Stimulated activated CD4-positive, alpha-beta T cell treated with anti-CD3 and anti-CD28 coated beads, Interleukin-1b, Interleukin-23, amount 100 ng/mL, for 4 hours (primary cell): Measurements from ENCODE around the gene SH2D3C.

Experiments used
- DNase-seq, 2 donors: peaks; one replicate each; pipeline ENCODE4 v3.0.0-alpha.2; 2020; ENCODE audit warnings: low read depth in 2 of 2

Gene SH2D3C

DNA sequence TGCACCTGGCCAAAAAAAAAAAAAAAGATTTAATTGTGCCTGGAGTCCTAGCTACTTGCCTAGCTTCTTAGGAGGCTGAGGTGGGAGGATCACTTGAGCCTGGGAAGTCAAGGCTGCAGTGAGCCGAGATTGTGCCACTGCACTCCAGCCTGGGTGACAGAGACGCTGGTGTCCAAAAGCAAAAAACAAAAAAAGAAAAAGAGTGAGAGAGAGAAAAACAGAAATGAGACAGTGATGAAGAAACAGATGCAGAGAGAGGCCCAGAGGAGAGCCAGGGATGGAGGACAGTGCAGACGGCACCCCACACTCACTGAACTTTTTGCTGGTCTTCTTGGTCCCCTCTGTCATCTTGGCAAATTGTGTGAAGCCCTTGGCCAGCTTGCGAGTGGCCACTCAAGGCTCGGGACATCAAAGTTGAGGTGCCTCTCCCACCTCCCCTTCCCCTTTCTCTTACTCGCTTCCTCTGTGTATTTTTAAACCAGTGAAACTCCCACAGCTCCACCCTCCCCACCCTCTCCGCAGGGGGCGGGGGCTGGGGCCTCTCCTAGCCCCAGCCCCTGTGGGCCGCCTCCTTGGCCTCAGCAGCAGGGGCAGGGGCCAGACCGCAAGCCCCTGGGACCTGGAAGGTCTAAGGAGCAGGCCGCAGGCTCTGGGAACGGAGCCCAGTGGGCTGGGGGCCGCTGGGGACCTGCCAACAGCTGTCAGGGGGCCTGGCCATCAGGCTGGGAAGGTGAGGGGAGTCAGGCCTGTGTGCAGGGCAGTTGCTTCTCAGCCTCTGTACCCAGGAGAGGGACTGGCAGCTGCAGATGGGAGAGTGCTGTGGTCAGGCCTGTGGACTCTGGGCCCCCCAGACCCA lies at the start of gene SH2D3C:
TSS of gene SH2D3C (minus strand) at position 387 of the 856 bp plus-strand sequence. CDS start at position 348, 39 bp downstream.
- DNase-seq = no peak

DNA sequence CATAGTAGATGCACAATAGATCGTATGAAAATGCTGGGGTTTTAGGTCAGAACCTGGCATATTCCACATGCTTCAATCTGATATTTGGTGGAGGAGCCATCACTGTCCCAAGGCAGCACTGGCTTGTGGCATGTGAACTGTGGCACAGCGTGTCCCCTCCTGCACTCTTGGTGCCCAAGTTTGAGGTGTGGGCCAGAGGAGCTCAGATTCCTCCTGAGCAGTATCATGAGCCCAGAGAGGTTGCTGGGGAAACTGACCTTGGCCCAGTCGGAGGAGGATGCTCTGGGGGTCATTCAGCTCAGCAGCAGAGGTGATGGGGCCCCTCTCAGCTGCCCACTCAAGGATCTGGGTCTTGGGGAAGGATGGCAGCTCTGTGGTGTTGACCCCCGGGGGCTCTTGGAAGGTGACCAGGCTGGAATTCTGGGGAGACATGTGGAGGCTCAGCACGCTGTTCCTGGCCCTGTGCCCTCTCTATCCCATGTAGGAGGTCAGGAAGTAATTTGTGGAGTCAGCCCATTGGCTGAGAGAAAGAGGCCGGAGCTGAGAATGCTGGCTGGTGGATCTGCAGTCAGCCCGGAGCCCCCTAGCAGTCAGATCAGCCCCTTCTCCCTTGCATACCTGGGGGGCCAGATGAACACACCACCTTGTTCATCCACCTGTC lies 47.9 kb upstream of the SH2D3C start:
- no peak for DNase-seq

GRCh38 chr9:127825319-127826051 lies 47.0 kb upstream of the SH2D3C start:
- DNase-seq = no peak

- no peak for DNase-seq
Measured at GRCh38 chr9:127822108-127822507, 43.6 kb upstream of the SH2D3C start.

DNA sequence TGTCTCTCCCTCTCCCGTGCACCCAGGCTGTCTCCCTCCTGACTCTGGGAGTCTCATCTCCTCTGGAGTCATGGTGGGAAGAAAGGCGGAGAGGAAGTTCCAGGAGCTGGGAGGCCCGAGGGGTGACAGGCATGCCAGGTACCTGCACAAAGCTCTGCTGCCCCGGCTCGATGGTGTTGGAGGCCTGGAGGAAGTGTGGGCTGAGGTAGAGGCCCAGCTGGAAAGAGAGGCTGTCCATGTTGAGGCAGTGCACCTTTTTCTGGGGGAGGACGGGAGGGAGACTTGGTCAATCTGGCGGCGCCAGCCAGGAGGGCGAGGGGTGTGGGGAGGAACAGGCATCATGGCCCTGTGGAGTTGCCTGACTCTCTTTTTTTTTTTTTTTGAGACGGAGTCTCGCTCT lies 40.1 kb upstream of the SH2D3C start:
- DNase-seq = no peak

DNA sequence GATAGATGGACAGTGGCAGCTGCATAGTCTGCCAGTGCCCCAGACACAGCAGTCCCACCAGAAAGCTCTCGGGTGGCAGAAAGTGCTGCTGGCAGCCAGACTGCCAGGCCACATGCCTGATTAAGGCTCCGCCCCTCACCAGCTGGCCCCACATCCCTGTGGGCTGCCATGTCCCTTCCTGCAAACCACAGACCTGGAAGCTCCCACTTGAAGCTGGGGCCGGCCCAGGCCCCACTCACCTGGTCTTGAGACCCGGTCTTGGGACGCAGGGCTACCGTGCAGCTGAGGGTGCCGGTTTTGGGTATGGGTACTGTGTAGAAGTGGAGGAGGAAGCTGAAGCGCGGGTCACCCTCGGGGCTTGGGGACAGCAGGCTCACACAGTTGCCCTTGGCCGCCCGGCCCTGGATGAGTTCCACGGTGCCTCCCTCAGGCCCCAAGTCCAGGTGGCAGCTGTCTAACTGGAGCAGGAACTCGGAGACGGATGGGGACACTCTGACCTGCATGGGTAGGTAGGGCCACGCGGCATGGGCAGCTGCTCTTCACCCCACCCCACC lies 39.5 kb upstream of the SH2D3C start:
- no peak for DNase-seq

GRCh38 chr9:127816728-127817127 lies 38.3 kb upstream of the SH2D3C start:
- DNase-seq = no peak

DNA sequence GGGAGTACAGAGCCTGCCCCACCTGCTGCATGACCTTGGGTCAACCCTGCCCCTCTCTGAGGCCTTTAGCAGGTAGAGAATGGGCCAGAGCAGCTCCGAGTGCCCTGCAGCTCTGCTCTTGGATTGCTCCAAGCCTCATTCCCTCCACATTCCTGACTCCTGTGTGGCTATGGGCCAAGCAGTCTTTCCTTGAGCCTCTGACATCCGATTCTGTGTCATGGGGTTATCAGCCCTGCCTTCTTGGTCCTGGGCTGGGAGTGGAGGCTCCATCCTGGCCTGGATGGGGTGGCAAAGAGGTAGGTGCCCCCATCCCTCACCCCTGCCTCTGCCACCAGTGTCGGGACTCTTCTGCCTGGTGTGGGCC lies 37.9 kb upstream of the SH2D3C start:
- no peak for DNase-seq

GRCh38 chr9:127815512-127816361 lies 37.3 kb upstream of the SH2D3C start:
- DNase-seq = no peak

DNA sequence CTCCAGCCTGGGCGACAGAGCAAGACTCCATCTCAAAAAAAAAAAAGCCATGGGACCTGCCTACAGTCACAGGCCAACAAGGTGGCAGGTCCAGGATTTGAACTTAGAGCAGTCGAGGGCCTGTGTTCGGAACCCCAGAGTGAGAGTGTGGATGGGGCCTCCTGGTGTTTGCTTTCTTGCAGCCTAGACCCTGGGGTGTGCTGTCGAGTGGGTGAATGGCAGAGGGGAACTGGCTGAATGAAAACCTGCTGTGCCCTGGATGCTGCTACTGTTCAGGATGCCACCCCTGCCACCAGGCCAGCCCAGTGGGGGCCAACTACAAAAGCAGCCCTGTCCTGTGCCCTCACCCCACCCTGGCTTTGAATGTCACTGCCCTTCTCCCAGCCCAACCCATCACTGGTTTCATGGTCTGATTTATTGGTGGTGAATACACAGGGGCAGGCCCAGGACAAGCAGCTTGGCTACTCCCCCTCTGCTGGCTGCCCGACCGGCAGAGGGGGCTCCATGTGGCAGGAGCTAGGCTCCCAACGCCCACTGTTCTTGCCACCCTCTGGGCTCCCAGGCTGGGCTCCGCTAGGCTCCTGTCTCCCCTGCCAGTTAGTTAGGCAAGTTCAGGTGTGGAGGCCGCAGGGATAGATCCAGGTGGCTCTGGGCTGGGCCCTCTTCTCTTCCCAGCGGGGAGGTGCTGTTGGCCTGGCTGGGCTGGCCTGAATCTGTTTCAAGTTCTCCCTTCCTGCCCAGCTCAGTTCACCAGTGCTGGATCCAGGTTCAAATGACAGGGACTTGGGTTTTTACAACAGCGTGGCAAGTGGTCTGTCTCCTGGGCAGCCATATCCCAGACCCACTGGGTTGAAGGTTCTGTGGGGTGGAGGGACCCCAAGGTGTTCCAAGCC lies 36.4 kb upstream of the SH2D3C start:
- DNase-seq = no peak

GRCh38 chr9:127813686-127814226 lies 35.3 kb upstream of the SH2D3C start:
- DNase-seq = no peak

- DNase-seq = no peak
Measured at GRCh38 chr9:127812936-127813675, 34.6 kb upstream of the SH2D3C start.

GRCh38 chr9:127812011-127812410 lies 33.5 kb upstream of the SH2D3C start:
- DNase-seq = no peak

GRCh38 chr9:127810378-127811187 lies 32.1 kb upstream of the SH2D3C start:
- DNase-seq = no peak

- DNase-seq = no peak
Measured at GRCh38 chr9:127809540-127810377, 31.3 kb upstream of the SH2D3C start.

DNA sequence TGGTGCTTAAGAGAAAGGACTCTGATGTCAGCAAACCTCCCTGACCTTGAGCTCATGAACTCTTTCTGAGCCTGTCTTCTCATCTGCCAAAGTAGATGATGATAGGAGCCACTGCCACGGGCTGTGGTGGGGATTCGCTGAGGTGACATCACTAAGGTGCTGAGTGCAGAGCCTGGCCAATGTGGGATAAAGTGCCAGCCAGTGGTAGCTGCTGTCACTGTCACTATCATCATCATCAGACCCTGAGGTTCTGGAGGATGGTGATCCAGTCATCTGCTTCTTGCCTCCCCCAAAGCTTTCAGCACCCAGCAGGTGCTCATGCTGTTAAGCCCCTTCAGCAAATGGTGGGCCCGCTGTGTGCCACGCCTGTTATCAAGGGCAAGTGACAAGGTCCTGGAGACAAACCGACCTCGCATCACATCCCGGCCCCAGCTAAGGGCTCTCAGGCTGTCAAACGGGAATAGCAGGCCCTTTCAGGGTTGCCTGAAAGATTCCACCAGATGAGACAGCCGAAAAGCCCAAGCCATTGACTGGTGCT lies 30.6 kb upstream of the SH2D3C start:
- DNase-seq = no peak

GRCh38 chr9:127808347-127809001 lies 30.0 kb upstream of the SH2D3C start:
- no peak for DNase-seq
